ENCODE results near the gene MYO1F. TPM values are rescaled to one million over a fixed set of nuclear protein-coding genes. Genes with fewer than 3 reads are reported as not detected.

Gene MYO1F
- total and polyA plus RNA-seq, 2 experiments from 2014 or later, result 0.54 to 1.6 TPM

DNA sequence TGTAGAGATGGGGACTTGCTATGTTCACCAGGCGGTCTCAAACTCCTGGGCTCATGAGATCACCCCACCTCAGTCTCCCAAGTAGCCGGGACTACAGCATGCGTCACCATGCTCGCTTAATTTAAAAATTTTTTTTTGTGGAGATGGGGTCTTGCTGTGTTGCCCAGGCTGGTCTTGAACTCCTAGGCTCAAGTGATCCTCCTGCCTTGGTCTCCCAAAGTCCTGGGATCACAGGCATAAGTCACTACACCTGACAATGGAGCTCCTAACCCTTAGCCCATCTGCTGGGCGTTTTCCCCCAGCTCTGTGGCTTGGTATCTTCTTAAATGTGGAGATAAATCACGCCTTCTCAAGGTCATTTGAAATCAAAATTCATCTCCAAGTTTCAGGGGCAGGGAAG is 39.6 kb upstream of the MYO1F start:
- Histone ChIP-seq H3K27me3 (replicated peaks; ENCODE audit: insufficient read depth) (no peaks in the 10 kb centered on the region), H3K4me1 (ENCODE audit: insufficient read depth) (no peaks in the 10 kb centered on the region), H2AFZ (no peak overlapping the region), H3K9me2 (ENCODE audit: insufficient read depth) (no peaks in the 10 kb centered on the region), H3K4me2 (ENCODE audit: unreplicated experiment) (no peak overlapping the region), H3K9ac (no peak overlapping the region), H3K27ac (no peak overlapping the region), H3K9me3 (ENCODE audit: low read depth) (no peaks in the 10 kb centered on the region), H4K20me1 (ENCODE audit: insufficient read depth) (no peaks in the 10 kb centered on the region), H3F3A (ENCODE audit: insufficient read depth) (peaks cover 9% of the 10 kb centered on the region; the same call in 1 of the 2 replicates), H3K4me3 (no peak overlapping the region), H3K79me2 (ENCODE audit: insufficient read depth) (no peaks in the 10 kb centered on the region), H3K36me3 (ENCODE audit: low read depth) (no peaks in the 10 kb centered on the region)
- in situ Hi-C loops (cut with MboI), result no loop called here
- DNase-seq, result no peak
- WGBS, 2 experiments (ENCODE audit: low coverage in 1 of 2, low lambda C conversion rate in 2 of 2, missing lambda C conversion rate in 2 of 2), result 60 to 70% methylated on average over 6 of the region's 6 CpGs
- TF ChIP-seq EZH2phosphoT487 (IDR thresholded peaks at IDR 0.05; ENCODE audit: insufficient read depth, low read depth) (no peak), EZH2 (IDR thresholded peaks at IDR 0.05; ENCODE audit: insufficient read depth, poor library complexity, severe bottlenecking) (no peak)

DNA sequence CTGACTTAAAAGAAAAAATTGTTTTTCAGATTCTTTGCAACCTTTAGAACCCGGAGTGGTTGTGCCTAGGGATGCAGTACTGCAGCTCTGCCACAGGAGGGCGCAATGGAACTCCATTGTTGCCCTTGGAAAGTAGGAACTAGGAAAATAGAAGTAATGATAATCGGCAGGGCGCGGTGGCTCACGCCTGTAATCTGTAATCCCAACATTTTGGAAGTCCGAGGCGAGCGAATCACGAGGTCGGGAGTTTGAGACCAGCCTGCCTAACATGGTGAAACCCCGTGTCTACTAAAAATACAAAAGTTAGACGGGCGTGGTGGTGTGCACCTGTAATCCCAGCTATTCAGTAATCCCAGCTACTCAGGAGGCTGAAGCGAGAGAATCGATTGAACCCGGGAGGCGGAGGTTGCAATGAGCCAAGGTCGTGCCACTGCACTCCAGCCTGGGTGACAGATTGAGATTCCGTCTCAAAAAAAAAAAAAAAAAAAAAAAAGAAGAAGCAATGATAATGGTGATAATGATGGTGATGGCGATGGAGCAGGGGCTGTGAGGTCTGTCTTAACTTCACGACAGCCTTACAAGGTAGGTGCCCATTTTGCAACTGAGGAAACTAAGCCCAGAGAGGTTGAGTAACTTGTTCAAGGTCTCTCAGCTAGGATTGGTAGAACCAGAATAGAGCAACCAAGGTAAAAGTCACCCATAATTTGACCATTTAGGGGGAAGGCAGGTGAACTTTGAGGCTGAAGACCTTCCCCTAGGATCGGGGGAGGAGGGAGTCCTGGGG is 38.8 kb upstream of the MYO1F start:
- H3K79me2 ChIP-seq (ENCODE audit: insufficient read depth), result no peaks in the 10 kb centered on the region
- no peak overlapping the region for H3K4me3 ChIP-seq
- peak; percentile 58 for DNase-seq
- no peaks in the 10 kb centered on the region for H4K20me1 ChIP-seq (ENCODE audit: insufficient read depth)
- H3F3A ChIP-seq (ENCODE audit: insufficient read depth), result peaks cover 9% of the 10 kb centered on the region; the same call in 1 of the 2 replicates
- no peaks in the 10 kb centered on the region for H3K36me3 ChIP-seq (ENCODE audit: low read depth)
- no peak overlapping the region for H2AFZ ChIP-seq
- H3K9ac ChIP-seq, result no peak overlapping the region
- 28 to 30% methylated on average over 21 to 23 of the region's 23 CpGs for WGBS, 2 experiments (ENCODE audit: low coverage in 1 of 2, low lambda C conversion rate in 2 of 2, missing lambda C conversion rate in 2 of 2)
- no peaks in the 10 kb centered on the region for H3K9me3 ChIP-seq (ENCODE audit: low read depth)
- no peaks in the 10 kb centered on the region; the same call in 1 of the 2 replicates for H3K4me1 ChIP-seq (ENCODE audit: insufficient read depth)
- no peaks in the 10 kb centered on the region for H3K27me3 ChIP-seq (replicated peaks; ENCODE audit: insufficient read depth)
- H3K4me2 ChIP-seq (ENCODE audit: unreplicated experiment), result no peak overlapping the region
- TF ChIP-seq EZH2 (IDR thresholded peaks at IDR 0.05; ENCODE audit: insufficient read depth, poor library complexity, severe bottlenecking) (no peak), EZH2phosphoT487 (IDR thresholded peaks at IDR 0.05; ENCODE audit: insufficient read depth, low read depth) (no peak)
- H3K9me2 ChIP-seq (ENCODE audit: insufficient read depth), result no peaks in the 10 kb centered on the region
- no peak overlapping the region for H3K27ac ChIP-seq
- in situ Hi-C loops (cut with MboI), result no loop called here

GRCh38 chr19:8615024-8615423 is 37.8 kb upstream of the MYO1F start:
- no peak for TF ChIP-seq EZH2 (IDR thresholded peaks at IDR 0.05; ENCODE audit: insufficient read depth, poor library complexity, severe bottlenecking)
- no peak for TF ChIP-seq EZH2phosphoT487 (IDR thresholded peaks at IDR 0.05; ENCODE audit: insufficient read depth, low read depth)
- no peaks in the 10 kb centered on the region for H3K9me2 ChIP-seq (ENCODE audit: insufficient read depth)
- no peaks in the 10 kb centered on the region for H4K20me1 ChIP-seq (ENCODE audit: insufficient read depth)
- peak; percentile 55 for DNase-seq
- H3K4me3 ChIP-seq, result no peak overlapping the region
- no peak overlapping the region for H3K9ac ChIP-seq
- H3K9me3 ChIP-seq (ENCODE audit: low read depth), result no peaks in the 10 kb centered on the region
- no peaks in the 10 kb centered on the region for H3K27me3 ChIP-seq (replicated peaks; ENCODE audit: insufficient read depth)
- peak overlapping the region; percentile 31; the same call in 1 of the 2 replicates for H3K27ac ChIP-seq
- in situ Hi-C loops (cut with MboI), result no loop called here
- peak overlapping the region; percentile 12 for H3K4me2 ChIP-seq (ENCODE audit: unreplicated experiment)
- no peaks in the 10 kb centered on the region for H3K36me3 ChIP-seq (ENCODE audit: low read depth)
- peaks cover 9% of the 10 kb centered on the region; the same call in 1 of the 2 replicates for H3F3A ChIP-seq (ENCODE audit: insufficient read depth)
- H3K79me2 ChIP-seq (ENCODE audit: insufficient read depth), result no peaks in the 10 kb centered on the region
- 16 to 17% methylated on average over 6 of the region's 6 CpGs for WGBS, 2 experiments (ENCODE audit: low coverage in 1 of 2, low lambda C conversion rate in 2 of 2, missing lambda C conversion rate in 2 of 2)
- 0 out of 2 replicates have a peak overlapping the region, but pooled peaks have one; percentile 39 for H2AFZ ChIP-seq
- H3K4me1 ChIP-seq (ENCODE audit: insufficient read depth), result no peaks in the 10 kb centered on the region; the same call in 1 of the 2 replicates

GRCh38 chr19:8614455-8614854 is 37.2 kb upstream of the MYO1F start:
- TF ChIP-seq EZH2phosphoT487 (IDR thresholded peaks at IDR 0.05; ENCODE audit: insufficient read depth, low read depth) (no peak), EZH2 (IDR thresholded peaks at IDR 0.05; ENCODE audit: insufficient read depth, poor library complexity, severe bottlenecking) (no peak)
- no peak for DNase-seq

More at GRCh38 chr19:8614455-8614854, 37.2 kb upstream of the MYO1F start:
- Histone ChIP-seq H3K4me2 (ENCODE audit: unreplicated experiment) (no peak overlapping the region), H3K79me2 (ENCODE audit: insufficient read depth) (no peaks in the 10 kb centered on the region), H3F3A (ENCODE audit: insufficient read depth) (peaks cover 9% of the 10 kb centered on the region; the same call in 1 of the 2 replicates), H3K9me3 (ENCODE audit: low read depth) (no peaks in the 10 kb centered on the region), H3K27me3 (replicated peaks; ENCODE audit: insufficient read depth) (no peaks in the 10 kb centered on the region), H2AFZ (no peak overlapping the region), H4K20me1 (ENCODE audit: insufficient read depth) (no peaks in the 10 kb centered on the region), H3K9ac (no peak overlapping the region), H3K4me3 (no peak overlapping the region), H3K4me1 (ENCODE audit: insufficient read depth) (no peaks in the 10 kb centered on the region; the same call in 1 of the 2 replicates), H3K9me2 (ENCODE audit: insufficient read depth) (no peaks in the 10 kb centered on the region), H3K27ac (no peak overlapping the region), H3K36me3 (ENCODE audit: low read depth) (no peaks in the 10 kb centered on the region)
- 92 to 94% methylated on average over 2 of the region's 2 CpGs for WGBS, 2 experiments (ENCODE audit: low coverage in 1 of 2, low lambda C conversion rate in 2 of 2, missing lambda C conversion rate in 2 of 2)
- in situ Hi-C loops (cut with MboI), result no loop called here
